Neural progenitor cell (in vitro differentiated cells): ENCODE data around the gene DDB1.
"Not testable (repeated sequence)": the region's sequence is repeated elsewhere in the genome, so short reads cannot be mapped to it uniquely, and the experiment has no call there.

Source experiments
- CTCF ChIP-seq: fragments of 200-600 bp; sonication (generic); IDR thresholded peaks from 2 replicates; pipeline ENCODE4 v1.5.1; 2017; ENCODE audit warnings: antibody characterized with exemption, mild to moderate bottlenecking
- EZH2 ChIP-seq: fragments of 200-600 bp; sonication (generic); IDR thresholded peaks from 2 replicates; pipeline ENCODE4 v1.6.1; 2017; ENCODE audit warnings: antibody characterized with exemption, mild to moderate bottlenecking, moderate library complexity

DNA sequence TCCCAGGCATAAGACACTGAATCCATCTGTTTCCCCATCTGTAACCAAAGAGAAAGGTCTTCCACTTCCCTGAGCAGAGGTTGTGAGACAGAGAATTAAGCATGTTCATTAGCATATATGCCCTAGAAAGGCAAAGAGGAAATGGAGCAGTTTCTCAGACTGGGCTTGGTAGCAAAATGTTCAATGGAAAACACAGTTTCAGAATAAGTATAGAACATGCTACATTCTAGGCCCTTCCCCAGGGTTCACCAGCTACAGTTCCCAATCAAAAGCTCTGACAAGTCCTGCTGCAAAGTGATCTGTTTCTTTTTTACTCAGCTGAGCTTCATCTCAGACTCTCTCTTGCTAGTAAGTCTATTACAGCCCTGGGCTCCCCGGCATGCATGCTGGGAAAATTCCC is 80.6 kb downstream of the DDB1 start:
- TF ChIP-seq CTCF, EZH2: not testable (repeated sequence)
